DND-41 (cell line): ENCODE measurements around the gene MAGIX.
A peak's percentile ranks its signal among the peaks of the same experiment; 100 is the strongest.

Source experiments
- ATAC-seq: fragments of 200-7000 bp; cut with Tn5 transposase; 3 replicates; pipeline ENCODE4 v1.9.1; 2021; ENCODE audit warnings: low read depth; ENCODE audit not compliant: insufficient read depth
- DNase-seq: peaks from one replicate; pipeline ENCODE4 v3.0.0-alpha.2; 2020
- H2AFZ ChIP-seq: 2 replicates; pipeline ENCODE4 v1.6.0; 2012; ENCODE audit warnings: low read depth, low read length
- H3K27ac ChIP-seq: 2 replicates; pipeline ENCODE4 v1.5.1; 2012; ENCODE audit warnings: low read length, inconsistent platforms
- H3K27me3 ChIP-seq: fragments of 200-600 bp; sonication (generic); 2 replicates; pipeline ENCODE4 v1.6.0; 2012; ENCODE audit warnings: low read length, mild to moderate bottlenecking, inconsistent platforms; ENCODE audit not compliant: insufficient read depth, poor library complexity
- H3K36me3 ChIP-seq: 2 replicates; pipeline ENCODE4 v1.5.1; 2012; ENCODE audit warnings: low read length, inconsistent platforms; ENCODE audit not compliant: insufficient read depth
- H3K4me1 ChIP-seq: 2 replicates; pipeline ENCODE4 v1.5.1; 2012; ENCODE audit warnings: mild to moderate bottlenecking, low read length; ENCODE audit not compliant: insufficient read depth
- H3K4me2 ChIP-seq: 2 replicates; pipeline ENCODE4 v1.6.0; 2012; ENCODE audit warnings: mild to moderate bottlenecking, moderate library complexity, low read length, inconsistent platforms; ENCODE audit not compliant: insufficient read depth
- H3K4me3 ChIP-seq, 2 experiments: fragments of 200-600 bp in 1 of 2; shearing (Covaris generic) in 1 of 2; 2 replicates each; pipeline ENCODE4 v1.5.1; 2012 to 2016; ENCODE audit warnings: inconsistent platforms in 2 of 2, low read length in 2 of 2, mild to moderate bottlenecking in 2 of 2, low read depth in 1 of 2, moderate library complexity in 1 of 2
- H3K79me2 ChIP-seq: 2 replicates; pipeline ENCODE4 v1.6.0; 2012; ENCODE audit warnings: low read length, inconsistent platforms; ENCODE audit not compliant: insufficient read depth
- H3K9ac ChIP-seq: 2 replicates; pipeline ENCODE4 v1.6.0; 2012; ENCODE audit warnings: low read depth, mild to moderate bottlenecking, inconsistent platforms, low read length, moderate library complexity
- H3K9me3 ChIP-seq: 2 replicates; pipeline ENCODE4 v1.5.1; 2012; ENCODE audit warnings: low read length, moderate library complexity, mild to moderate bottlenecking, inconsistent platforms; ENCODE audit not compliant: insufficient read depth, severe bottlenecking
- H4K20me1 ChIP-seq: 2 replicates; pipeline ENCODE4 v1.6.0; 2012; ENCODE audit warnings: low read length; ENCODE audit not compliant: insufficient read depth
- EZH2 ChIP-seq: IDR thresholded peaks from 3 replicates; pipeline ENCODE4 v1.6.1; 2012; ENCODE audit warnings: borderline replicate concordance, low read depth, mild to moderate bottlenecking, moderate library complexity, low read length, inconsistent platforms; ENCODE audit not compliant: severe bottlenecking
- TF ChIP-seq, protein P1 (sequence below): IDR thresholded peaks from 2 replicates; pipeline ENCODE4 v1.5.1; 2012; ENCODE audit warnings: borderline replicate concordance, low read length, moderate library complexity, mild to moderate bottlenecking; ENCODE audit not compliant: poor library complexity, severe bottlenecking; ENCODE audit errors: extremely low read depth

MAGIX gene

DNA sequence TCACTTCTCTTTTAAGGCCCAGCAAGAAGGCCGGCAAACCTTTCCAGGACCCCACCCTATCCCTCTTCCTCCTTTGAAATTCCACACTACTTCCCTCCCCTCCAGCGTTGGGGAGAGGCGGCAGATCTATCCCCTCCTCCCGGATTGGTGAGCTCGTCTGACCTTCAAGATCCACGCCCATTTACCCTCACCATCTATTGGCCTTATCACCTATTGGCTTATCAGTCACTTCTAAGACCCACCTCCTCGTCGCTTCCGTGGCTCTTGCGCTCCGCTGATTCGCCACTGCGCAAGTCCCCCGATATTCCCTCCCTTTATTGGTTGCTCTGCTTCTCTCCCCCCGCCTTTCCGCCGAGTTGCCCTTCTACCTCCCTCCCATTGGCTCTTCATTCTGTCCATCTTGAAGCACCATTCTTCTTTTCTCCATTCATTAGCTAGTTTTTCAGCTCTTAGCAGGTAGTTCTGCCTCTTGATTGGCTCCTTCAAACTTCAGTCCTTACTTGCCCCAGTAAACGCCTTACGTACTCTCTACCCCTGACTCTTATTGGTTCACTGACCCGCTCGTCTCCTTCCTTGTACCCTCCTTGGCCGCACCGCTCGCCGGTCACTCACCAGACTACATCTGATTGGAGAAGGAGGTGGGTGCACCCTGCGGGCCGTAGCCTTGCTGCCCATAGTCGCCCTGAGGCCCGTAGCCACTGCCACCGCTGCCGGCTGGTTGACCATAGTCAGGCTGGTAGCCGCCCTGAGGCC is 28.4 kb downstream of the MAGIX start:
- peak overlapping the region; percentile 54 to 78; a peak in 3 of 4 replicates for H3K4me3 ChIP-seq
- H3K36me3 ChIP-seq: no peaks in the 10 kb centered on the region
- TF ChIP-seq EZH2: no peak
- TF ChIP-seq, protein P1, sequence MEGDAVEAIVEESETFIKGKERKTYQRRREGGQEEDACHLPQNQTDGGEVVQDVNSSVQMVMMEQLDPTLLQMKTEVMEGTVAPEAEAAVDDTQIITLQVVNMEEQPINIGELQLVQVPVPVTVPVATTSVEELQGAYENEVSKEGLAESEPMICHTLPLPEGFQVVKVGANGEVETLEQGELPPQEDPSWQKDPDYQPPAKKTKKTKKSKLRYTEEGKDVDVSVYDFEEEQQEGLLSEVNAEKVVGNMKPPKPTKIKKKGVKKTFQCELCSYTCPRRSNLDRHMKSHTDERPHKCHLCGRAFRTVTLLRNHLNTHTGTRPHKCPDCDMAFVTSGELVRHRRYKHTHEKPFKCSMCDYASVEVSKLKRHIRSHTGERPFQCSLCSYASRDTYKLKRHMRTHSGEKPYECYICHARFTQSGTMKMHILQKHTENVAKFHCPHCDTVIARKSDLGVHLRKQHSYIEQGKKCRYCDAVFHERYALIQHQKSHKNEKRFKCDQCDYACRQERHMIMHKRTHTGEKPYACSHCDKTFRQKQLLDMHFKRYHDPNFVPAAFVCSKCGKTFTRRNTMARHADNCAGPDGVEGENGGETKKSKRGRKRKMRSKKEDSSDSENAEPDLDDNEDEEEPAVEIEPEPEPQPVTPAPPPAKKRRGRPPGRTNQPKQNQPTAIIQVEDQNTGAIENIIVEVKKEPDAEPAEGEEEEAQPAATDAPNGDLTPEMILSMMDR: no peak
- peak overlapping the region; percentile 65 for H3K4me2 ChIP-seq
- peak; percentile 94 for DNase-seq
- peak overlapping the region; percentile 72 for H2AFZ ChIP-seq
- H3K4me1 ChIP-seq: peaks cover 32% of the 10 kb centered on the region
- ATAC-seq: peak; percentile 90
- peak overlapping the region; percentile 85 for H3K9ac ChIP-seq
- peak overlapping the region; percentile 83 for H3K27ac ChIP-seq
- H3K79me2 ChIP-seq: peaks cover 10% of the 10 kb centered on the region
- H4K20me1 ChIP-seq: no peaks in the 10 kb centered on the region
- no peaks in the 10 kb centered on the region for H3K27me3 ChIP-seq
- H3K9me3 ChIP-seq: no peaks in the 10 kb centered on the region

DNA sequence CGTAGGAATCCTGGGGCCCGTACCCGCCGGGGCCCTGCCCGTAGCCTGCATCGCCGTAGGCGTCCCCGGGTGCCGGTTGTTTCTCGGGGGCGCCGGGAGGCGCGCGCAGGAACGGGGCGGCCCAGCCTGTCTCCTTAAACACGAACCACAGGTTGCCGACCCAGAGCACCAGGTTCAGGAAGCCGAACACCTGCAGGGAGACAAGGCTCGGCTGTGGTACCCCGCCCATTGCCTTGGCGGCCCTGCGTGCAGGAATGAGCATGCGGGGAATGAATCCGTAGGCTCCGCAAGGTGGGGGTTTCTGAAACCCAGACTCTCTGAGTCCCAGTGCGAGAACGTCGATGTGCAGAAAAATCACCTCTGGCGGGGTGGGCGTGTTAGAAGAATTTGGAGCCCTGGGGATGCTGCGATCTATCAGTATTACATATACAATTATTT is 29.0 kb downstream of the MAGIX start:
- ATAC-seq (peak; percentile 22), DNase-seq (peak; percentile 45)
- peak overlapping the region; percentile 83 for H3K27ac ChIP-seq

DNA sequence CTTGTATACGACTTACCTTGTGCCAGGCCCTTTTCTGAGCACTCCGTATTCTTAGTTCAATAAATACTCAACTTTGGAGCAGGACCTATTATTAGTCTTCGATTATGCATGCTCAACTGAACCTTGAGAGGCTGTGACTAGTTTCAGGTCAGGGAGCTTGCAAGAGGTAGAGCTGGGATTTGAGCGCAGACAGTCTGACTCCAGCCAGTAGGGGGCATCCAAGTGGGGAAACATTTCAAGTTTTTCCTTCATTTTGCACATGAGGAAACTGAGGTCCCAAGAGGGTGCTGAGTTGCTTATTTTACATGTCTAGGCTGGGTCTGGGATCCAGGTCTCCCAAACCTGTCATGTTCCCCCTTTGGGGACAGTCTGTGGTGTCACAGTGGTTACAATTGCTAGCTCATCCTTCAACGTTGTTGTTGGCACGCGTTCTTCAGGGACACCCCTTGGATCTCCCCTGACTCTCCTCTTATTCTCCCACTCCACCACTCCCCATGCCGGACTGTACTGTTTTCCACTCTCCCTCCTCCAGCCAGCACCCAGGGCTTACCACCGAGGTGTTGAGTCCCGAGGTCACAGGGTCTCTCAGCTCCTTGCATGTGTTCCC is 30.3 kb downstream of the MAGIX start:
- H3K36me3 ChIP-seq: no peaks in the 10 kb centered on the region
- no peak overlapping the region for H3K9ac ChIP-seq
- TF ChIP-seq, protein P1: peak; percentile 74
- no peak for TF ChIP-seq EZH2
- no peaks in the 10 kb centered on the region for H3K9me3 ChIP-seq
- no peak overlapping the region for H3K4me3 ChIP-seq
- DNase-seq: peak; percentile 54
- no peaks in the 10 kb centered on the region for H4K20me1 ChIP-seq
- no peak overlapping the region for H2AFZ ChIP-seq
- H3K4me1 ChIP-seq: peaks cover 24% of the 10 kb centered on the region
- peak overlapping the region; percentile 65; the same call in 1 of the 2 replicates for H3K4me2 ChIP-seq
- H3K79me2 ChIP-seq: peaks cover 9% of the 10 kb centered on the region
- ATAC-seq: no peak
- no peaks in the 10 kb centered on the region for H3K27me3 ChIP-seq
- H3K27ac ChIP-seq: no peak overlapping the region

More for the DNA sequence above, 29.0 kb downstream of the MAGIX start:
- peak overlapping the region; percentile 85 for H3K9ac ChIP-seq
- peak overlapping the region; percentile 54 to 78; a peak in 3 of 4 replicates for H3K4me3 ChIP-seq
- H3K27me3 ChIP-seq: no peaks in the 10 kb centered on the region
- H3K9me3 ChIP-seq: no peaks in the 10 kb centered on the region
- H3K4me2 ChIP-seq: peak overlapping the region; percentile 65
- TF ChIP-seq EZH2: no peak
- TF ChIP-seq, protein P1: no peak
- H3K36me3 ChIP-seq: no peaks in the 10 kb centered on the region
- peak overlapping the region; percentile 72 for H2AFZ ChIP-seq
- peaks cover 28% of the 10 kb centered on the region for H3K4me1 ChIP-seq
- peaks cover 9% of the 10 kb centered on the region for H3K79me2 ChIP-seq
- no peaks in the 10 kb centered on the region for H4K20me1 ChIP-seq
